Stimulated activated CD8-positive, alpha-beta memory T cell treated with anti-CD3 and anti-CD28 coated beads, Interleukin-12 subunit alpha, Interleukin-12 subunit beta, amount 100 ng/mL, for 1 hour (primary cell): ENCODE results near the gene PRR15L.
"Not testable (repeated sequence)": the region's sequence is repeated elsewhere in the genome, so short reads cannot be mapped to it uniquely, and the experiment has no call there.

ENCODE experiments used
- DNase-seq: peaks from one replicate; pipeline ENCODE4 v3.0.0-alpha.2; 2020; ENCODE audit warnings: low read depth

PRR15L gene

GRCh38 chr17:47957591-47958490 is at the start of gene PRR15L:
PRR15L (minus strand) TSS chr17:47957883; CDS start chr17:47953234, 4,649 bp downstream.
- no peak for DNase-seq

- DNase-seq = no peak
Observed at GRCh38 chr17:48006936-48007709, 49.4 kb upstream of the PRR15L start.

- no peak for DNase-seq
Observed at GRCh38 chr17:48004983-48005382, 47.3 kb upstream of the PRR15L start.

DNA sequence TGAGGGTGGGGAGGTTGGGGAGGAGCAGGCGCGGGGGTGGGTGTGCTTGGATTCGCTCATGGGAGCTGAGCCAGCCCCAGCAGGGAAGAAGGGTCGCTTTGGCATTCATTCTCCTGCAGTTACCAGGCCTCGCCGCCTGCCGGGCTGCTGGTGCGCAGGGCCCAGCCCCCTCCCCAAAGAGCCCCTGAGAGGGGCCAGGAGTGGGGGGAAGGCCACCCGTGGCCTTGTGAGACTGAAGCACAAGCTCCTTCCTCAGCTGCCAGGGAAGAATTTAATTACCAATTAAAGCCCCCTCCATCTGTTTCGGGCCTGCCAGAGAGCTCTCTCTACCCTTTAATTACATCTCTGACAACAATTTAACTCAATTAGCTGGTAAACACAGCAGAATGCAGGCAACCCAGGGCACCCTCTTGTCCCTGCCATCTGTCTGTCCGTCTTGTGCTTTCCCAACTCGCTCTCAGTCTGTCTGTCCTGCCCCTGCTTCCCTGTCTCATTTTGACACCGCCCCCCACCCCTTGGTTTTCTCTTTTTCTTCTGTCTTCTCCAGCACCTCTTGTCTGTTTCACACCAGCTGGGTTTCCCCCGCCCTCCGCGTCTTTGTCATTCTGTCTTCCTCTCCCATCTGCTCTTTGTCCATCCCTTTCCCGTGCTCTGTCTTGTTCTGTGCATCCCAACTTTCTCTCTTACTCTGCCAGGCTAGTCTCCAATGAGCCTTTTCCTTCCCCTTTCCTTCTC is 45.9 kb upstream of the PRR15L start:
- no peak for DNase-seq

DNA sequence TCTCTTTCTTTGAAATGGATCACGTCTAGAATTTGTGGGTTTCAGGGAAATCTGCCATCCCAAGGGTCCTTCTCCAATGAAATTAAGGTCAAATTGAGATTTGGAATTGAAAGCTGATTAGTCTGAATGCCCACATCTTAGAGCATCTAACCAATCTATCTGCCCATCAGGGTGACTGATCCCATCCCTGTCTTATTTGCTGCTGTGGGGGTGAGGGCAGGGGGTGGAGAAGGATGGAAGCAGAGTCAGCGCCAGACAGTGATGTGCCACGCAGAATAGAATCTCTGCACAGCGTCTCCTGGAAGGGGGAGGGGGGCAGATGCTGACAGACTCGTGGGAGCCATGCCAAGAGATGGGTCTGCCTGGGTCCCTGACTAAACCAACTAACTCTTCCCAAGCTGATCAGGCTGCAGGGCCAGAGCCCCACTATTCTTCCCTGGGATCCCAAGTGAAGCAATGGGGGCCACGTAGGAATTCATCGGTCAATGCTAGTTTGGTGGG is 45.3 kb upstream of the PRR15L start:
- no peak for DNase-seq

- no peak for DNase-seq
Observed at GRCh38 chr17:48002266-48002915, 44.7 kb upstream of the PRR15L start.

- not testable (repeated sequence) for DNase-seq
Observed at GRCh38 chr17:48001657-48002056, 44.0 kb upstream of the PRR15L start.

- DNase-seq = no peak
Observed at GRCh38 chr17:48001197-48001596, 43.5 kb upstream of the PRR15L start.

- no peak for DNase-seq
Observed at GRCh38 chr17:47999582-47999981, 41.9 kb upstream of the PRR15L start.

GRCh38 chr17:47998044-47998443 is 40.4 kb upstream of the PRR15L start:
- no peak for DNase-seq

- DNase-seq = no peak
Observed at GRCh38 chr17:47997586-47997985, 39.9 kb upstream of the PRR15L start.

DNA sequence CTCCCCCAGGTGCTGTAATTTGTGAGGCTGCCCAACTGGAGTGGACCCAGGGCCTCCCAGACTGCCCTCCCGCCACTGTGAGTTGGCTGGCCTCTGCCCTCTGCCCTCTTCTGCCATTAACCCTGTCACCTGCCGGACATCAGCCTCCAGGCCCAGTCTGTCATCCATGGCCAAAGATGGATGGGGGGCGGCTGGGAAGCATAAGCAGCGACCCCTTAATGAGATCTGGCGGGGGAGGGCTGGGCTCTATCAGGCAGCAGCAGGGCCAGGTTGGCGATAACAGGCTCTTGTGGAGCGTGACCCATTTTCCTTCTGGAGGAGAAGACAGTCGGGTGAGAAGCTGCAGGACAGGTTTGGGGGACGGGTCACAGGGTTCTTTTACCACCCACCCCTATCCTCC is 38.5 kb upstream of the PRR15L start:
- no peak for DNase-seq

DNA sequence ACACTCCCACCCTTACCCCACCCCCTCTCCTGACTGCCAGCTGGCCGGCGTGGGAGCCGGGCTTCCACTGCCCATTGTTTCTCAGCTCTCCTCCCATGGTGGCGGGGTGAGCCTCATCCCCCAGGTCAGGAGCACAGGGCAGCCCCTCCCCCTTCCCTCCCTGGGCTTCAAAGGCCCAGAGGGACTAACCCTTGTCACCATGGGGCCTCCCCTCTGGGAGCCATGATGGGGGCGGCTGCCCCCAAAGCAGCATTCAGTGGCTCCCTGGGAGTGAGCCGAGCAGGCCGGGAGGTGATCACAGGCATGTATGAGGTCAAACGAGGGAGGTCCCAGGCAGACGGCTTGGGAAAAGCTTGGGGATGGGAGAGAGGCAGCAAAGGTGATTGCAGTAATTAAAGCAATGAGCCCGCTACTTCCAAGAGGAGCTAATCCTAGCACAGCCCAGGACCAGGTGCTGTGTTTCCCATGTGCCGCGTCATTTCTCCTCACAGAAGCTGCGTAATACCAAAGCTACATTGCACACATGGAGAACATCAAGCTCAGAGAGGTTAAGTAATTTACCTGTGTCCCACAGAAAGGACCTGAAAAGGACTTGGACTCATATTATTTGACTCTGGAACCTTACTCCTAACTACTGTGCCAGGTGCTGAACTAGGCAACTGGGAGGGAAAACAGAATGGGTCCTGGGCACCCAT is 37.7 kb upstream of the PRR15L start:
- no peak for DNase-seq

DNA sequence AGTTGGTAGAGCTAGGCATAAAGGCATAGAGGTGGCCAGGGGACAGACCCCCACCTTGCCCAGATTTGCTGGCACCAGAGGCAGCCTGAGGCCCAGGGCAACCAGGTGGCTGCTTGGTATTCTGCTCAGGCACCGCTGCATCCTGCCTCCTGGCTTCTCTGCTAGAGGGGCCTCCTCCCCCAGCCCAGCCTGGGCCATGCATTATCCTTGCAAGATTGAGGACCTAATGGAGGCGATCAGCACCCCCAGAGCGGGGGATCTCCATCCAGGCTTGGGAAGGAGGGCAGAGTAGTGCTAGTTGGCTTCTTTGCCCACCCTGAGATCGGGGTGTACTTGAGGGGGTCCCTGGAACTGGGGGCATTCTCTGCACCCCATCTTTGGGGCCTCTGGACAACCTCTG is 37.0 kb upstream of the PRR15L start:
- no peak for DNase-seq

- no peak for DNase-seq
Observed at GRCh38 chr17:47993964-47994363, 36.3 kb upstream of the PRR15L start.

DNA sequence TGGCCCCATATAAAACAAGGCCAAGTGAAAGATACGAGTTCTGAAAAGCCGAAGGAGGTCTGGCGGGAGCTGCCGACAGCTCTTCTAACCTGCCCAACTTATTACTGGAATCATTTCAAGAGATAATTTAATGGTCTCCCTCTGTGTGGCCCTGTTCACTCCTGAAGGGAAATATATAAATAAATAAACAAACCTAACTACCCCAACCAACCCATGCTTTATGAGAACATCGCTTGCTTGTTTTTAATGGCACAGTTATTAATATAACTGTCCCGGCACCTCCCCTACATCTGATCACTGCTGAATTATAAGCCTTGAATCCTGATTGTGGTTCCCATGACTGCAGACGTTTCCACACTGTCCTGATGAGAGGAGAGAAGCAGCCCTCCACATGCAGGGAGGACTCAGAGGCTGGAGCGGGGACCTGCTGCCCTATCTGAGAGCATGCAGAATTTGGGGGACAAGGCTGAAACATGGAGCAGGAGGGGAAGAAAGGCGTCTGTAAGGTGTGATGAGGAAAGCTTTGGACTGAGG is 35.4 kb upstream of the PRR15L start:
- DNase-seq = no peak

GRCh38 chr17:47992216-47992615 is 34.5 kb upstream of the PRR15L start:
- DNase-seq = no peak

DNA sequence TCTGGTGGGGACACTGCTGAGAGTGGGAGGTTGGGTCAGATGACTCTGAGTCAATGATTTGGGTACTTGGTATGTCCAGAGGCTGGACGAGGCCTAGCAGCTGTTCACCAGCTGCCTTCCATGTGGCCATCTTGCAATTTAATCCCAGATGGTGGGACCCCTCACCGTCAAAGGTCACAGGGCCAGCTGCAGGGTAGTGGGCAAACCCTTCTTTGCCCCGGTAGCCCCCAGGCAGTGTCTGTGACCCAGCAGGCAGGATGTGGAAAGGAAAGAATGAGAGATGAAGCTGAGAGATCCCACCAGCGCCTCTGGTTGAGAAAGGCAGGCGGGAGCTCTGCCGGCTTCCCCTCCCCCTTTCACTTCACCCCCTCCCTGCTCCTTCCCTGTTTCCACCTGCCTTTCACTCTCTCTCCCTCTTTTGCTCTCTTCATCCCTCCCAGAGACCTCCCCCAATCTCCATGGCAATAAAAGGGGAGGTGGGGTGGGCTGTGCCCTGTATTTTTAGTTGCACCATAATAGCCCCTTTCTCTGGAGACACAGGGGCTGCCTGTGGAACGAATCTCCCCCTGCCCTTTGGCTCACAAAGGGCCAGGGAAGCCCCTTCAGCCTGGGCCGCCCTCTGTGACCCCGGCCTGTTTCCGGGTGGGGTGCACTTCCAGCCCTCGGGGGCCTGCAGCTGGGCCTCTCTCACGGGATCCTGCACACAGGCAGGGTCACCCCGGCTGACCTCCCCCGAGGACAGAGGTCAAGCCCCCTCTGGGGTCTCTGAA is 33.5 kb upstream of the PRR15L start:
- no peak for DNase-seq

DNA sequence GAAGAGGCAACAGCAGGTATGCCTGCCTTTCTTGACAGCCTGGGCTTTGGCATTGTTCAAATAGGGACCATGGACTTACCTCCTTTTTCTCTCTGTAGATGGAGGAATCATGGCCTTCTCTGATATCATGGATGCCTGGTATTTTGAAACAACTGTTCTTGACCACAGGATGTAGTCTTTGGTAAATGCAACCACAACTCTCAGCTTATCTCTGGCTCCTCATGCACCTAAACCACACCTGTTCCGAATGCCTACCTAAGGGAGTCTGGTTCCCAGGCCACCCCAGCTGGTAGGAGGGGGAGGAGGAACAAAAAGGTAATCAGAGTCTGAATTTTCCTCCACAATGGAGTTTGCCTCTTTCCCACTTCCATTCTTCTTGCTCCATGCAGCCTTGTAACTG is 32.0 kb upstream of the PRR15L start:
- no peak for DNase-seq

- no peak for DNase-seq
Observed at GRCh38 chr17:47989159-47989558, 31.5 kb upstream of the PRR15L start.
